OCI-LY1 (cell line): ENCODE measurements around the gene PROCA1.

ENCODE experiments used
- EZH2 ChIP-seq: fragments of 200-600 bp; sonication (generic), shearing (Covaris generic); IDR thresholded peaks from 2 replicates; pipeline ENCODE4 v1.8.0; 2017; ENCODE audit warnings: borderline replicate concordance, mixed run types, mild to moderate bottlenecking, antibody characterized with exemption, low read length, moderate library complexity, mixed read lengths
- TF ChIP-seq, protein P1 (sequence below): fragments of 200-600 bp; sonication (generic), shearing (Covaris generic); IDR thresholded peaks from 2 replicates; pipeline ENCODE4 v1.5.1; 2017; ENCODE audit warnings: mild to moderate bottlenecking, antibody characterized with exemption, low read length, moderate library complexity, mixed read lengths

DNA sequence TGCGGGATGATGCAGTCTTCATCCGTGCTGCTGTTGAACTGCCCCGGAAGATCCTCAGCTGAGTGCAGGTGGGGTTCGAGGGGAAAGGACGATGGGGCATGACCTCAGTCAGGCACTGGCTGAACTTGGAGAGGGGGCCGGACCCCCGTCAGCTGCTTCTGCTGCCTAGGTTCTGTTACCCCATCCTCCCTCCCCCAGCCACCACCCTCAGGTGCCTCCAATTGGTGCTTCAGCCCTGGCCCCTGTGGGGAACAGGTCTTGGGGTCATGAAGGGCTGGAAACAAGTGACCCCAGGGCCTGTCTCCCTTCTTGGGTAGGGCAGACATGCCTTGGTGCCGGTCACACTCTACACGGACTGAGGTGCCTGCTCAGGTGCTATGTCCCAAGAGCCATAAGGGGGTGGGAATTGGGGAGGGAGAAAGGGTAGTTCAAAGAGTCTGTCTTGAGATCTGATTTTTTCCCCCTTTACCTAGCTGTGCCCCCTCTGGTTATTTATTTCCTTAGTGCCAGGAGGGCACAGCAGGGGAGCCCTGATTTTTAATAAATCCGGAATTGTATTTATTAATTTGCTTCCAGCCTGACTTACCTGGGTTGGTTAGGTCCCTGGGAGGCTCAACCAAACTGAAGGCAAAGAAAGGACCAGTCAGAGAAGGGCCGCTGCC, 38.0 kb upstream of the PROCA1 start:
- TF ChIP-seq, protein P1, sequence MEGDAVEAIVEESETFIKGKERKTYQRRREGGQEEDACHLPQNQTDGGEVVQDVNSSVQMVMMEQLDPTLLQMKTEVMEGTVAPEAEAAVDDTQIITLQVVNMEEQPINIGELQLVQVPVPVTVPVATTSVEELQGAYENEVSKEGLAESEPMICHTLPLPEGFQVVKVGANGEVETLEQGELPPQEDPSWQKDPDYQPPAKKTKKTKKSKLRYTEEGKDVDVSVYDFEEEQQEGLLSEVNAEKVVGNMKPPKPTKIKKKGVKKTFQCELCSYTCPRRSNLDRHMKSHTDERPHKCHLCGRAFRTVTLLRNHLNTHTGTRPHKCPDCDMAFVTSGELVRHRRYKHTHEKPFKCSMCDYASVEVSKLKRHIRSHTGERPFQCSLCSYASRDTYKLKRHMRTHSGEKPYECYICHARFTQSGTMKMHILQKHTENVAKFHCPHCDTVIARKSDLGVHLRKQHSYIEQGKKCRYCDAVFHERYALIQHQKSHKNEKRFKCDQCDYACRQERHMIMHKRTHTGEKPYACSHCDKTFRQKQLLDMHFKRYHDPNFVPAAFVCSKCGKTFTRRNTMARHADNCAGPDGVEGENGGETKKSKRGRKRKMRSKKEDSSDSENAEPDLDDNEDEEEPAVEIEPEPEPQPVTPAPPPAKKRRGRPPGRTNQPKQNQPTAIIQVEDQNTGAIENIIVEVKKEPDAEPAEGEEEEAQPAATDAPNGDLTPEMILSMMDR = no peak
- no peak for TF ChIP-seq EZH2
